ENCODE results near the gene SLC38A4.

The SLC38A4 gene

GRCh38 chr12:46773586-46774321, 52.0 kb downstream of the SLC38A4 start:
- TF ChIP-seq CTCF (IDR thresholded peaks at IDR 0.05): no peak

- TF ChIP-seq CTCF (IDR thresholded peaks at IDR 0.05): no peak
These were observed 54.4 kb downstream of the SLC38A4 start for GRCh38 chr12:46771268-46771827.

- no peak for TF ChIP-seq CTCF (IDR thresholded peaks at IDR 0.05)
These were observed 55.2 kb downstream of the SLC38A4 start for GRCh38 chr12:46770501-46771183.

GRCh38 chr12:46764005-46764404, 61.8 kb downstream of the SLC38A4 start:
- no peak for TF ChIP-seq CTCF (IDR thresholded peaks at IDR 0.05)

GRCh38 chr12:46763230-46763629, 62.6 kb downstream of the SLC38A4 start:
- no peak for TF ChIP-seq CTCF (IDR thresholded peaks at IDR 0.05)

- no peak for TF ChIP-seq CTCF (IDR thresholded peaks at IDR 0.05)
These were observed 71.2 kb downstream of the SLC38A4 start for GRCh38 chr12:46754550-46754949.

- TF ChIP-seq CTCF (IDR thresholded peaks at IDR 0.05): no peak
These were observed 73.4 kb downstream of the SLC38A4 start for GRCh38 chr12:46752396-46752795.
